Smooth muscle cell of the brain vasculature (primary cell): ENCODE data around the gene MYL3.

Experiments
- DNase-seq: peaks from one replicate; pipeline ENCODE4 v3.0.0-alpha.2; 2012; ENCODE audit warnings: low read depth, low spot score

Gene MYL3

GRCh38 chr3:46899151-46900006 lies 36.1 kb upstream of the MYL3 start:
- no peak for DNase-seq

- no peak for DNase-seq
Observed at GRCh38 chr3:46898321-46899150, 35.3 kb upstream of the MYL3 start.

- DNase-seq, result no peak
Observed at GRCh38 chr3:46897829-46898320, 34.6 kb upstream of the MYL3 start.

- DNase-seq, result no peak
Observed at GRCh38 chr3:46897031-46897430, 33.8 kb upstream of the MYL3 start.

DNA sequence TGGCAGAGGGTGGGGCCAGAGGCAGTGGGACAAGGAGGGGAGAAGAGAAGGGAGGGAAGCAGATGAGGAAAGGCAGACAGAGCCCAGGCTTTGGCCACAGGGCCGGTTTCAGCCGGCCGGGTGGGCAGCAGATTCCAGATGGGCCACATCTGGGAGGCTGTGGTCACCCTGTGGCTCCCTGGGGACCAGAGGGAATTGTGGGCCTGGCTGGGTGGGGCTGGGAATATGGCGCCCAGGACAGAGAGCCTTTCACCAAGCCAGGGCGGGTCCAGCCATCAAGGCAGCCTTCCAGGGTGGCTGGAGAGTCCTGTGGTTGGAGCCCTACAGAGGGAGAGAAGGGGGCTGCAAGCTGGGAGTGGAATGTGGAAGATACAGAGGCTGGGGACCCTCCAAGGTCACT lies 33.1 kb upstream of the MYL3 start:
- DNase-seq, result no peak

DNA sequence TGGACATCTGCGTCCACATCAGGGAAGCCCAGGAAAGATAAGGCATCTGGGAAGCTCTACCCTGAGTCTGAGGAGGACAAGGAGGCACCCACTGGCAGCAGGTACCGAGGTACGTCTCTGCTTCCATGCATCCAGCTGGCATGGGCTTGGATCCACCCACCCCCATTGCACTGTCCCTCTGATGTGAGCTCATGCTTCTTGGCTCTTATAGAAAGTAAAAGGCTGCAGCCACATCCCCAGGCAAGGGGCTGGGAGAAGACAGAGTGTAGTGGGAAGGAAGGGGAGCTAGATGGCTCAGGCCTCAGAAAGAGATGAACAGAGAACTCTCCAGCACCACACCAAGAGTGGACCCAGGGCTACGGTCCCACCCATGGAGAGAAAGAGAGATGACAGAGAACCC lies 32.5 kb upstream of the MYL3 start:
- no peak for DNase-seq

DNA sequence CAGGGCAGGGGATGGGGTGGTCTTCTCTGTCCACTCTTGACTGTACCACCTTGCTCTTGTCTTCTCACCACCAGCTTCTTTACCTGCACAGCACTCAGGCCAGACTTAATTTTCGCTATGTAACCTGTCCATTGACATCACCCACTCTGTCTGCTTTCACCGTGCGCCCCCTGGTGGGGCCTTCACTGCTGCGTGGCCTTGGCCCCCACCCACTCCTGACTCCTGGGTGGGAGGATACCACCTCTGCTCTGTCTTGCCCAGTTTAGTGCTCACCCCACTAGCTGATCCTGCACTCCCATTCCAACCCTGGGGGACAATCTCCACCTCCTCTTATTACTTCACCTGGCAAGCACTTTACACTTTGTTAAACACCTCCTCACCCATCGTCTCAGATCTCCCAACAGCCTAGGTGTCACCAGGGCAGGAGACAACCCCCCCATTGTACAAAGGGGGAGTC lies 32.0 kb upstream of the MYL3 start:
- no peak for DNase-seq

DNA sequence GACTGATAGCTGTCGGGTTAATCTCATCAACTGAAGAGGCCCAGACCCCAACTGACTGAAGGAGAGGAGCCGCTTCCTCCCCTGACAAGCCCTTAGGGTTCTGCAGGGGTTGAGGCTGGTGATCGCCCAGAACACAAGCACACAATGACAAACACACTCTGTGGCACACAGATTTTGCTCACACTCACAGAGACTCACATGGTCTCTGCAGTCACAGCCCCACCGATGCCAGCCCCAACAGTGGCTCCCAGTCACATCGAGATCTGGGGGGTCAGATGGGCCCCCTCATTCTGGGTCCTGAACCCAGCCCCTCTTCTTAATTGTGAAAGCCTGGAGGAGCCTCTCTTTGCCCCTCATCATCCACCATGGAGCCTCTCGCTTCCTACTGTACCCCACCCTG lies 31.0 kb upstream of the MYL3 start:
- DNase-seq, result no peak

DNA sequence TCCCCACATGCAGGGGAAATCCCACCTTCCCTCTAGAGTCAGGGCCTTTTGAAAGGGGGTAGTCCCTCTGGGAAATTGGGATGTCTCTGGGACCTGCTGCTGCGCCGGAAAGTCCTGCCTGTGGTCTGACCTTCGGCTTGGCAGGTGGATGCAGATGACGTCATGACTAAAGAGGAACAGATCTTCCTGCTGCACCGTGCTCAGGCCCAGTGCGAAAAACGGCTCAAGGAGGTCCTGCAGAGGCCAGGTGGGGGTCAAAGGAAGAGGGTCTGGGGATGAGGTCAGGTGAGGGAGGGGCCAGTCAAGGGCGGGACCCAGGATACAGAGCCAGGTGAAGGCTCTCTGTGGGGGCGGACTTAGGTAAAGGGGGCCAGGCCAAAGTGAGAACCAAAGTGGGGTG lies 30.5 kb upstream of the MYL3 start:
- DNase-seq, result no peak

DNA sequence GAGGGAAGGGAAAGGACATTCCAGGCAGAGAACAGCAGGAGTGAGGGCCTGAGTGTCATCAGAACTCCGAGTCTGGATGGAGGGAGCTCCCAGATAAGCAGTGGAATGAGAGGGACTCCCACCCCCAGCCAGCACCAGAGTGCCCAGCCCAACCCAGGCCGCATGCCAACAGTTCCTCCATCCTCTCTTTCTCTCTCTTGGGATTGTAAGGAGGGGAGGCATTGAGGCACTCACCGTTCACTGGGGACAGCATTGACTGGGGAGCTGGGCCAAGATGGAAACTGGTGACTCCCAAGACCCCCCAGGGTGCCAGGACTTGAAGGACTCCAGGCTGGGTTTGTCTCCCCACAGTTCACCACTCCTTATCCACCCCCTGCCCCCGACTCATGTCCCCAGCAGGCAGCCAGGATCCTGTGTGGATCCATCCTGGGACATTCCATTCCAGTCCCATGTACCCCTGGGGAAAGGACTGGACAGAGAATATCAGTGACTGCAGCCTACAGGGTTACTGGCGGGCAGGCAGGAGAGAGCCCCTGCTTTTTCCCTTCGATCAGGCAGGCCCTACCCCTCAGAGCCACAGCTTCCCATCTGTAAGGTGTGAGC lies 30.0 kb upstream of the MYL3 start:
- no peak for DNase-seq

GRCh38 chr3:46892285-46893145 lies 29.3 kb upstream of the MYL3 start:
- DNase-seq, result no peak

GRCh38 chr3:46891132-46891531 lies 27.9 kb upstream of the MYL3 start:
- DNase-seq, result no peak

DNA sequence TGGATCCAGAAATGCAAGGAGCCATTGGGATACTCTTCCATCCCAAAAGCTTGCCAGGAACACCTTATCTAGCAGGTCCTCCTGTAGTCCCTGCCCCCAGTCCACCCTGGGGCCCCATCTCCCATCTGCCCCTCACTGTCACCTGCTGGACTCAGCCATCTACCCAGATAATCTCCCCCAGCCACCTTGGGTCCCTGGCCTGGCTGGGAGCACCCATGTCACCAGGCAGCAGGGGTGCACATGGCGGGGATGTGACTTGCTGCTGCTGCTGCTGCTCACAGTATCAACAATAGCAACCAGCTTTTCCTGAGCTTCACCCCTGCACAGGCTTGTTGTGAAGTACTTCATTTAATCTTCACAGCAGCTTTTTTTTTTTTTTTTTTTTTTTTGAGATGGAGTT lies 26.9 kb upstream of the MYL3 start:
- no peak for DNase-seq

DNA sequence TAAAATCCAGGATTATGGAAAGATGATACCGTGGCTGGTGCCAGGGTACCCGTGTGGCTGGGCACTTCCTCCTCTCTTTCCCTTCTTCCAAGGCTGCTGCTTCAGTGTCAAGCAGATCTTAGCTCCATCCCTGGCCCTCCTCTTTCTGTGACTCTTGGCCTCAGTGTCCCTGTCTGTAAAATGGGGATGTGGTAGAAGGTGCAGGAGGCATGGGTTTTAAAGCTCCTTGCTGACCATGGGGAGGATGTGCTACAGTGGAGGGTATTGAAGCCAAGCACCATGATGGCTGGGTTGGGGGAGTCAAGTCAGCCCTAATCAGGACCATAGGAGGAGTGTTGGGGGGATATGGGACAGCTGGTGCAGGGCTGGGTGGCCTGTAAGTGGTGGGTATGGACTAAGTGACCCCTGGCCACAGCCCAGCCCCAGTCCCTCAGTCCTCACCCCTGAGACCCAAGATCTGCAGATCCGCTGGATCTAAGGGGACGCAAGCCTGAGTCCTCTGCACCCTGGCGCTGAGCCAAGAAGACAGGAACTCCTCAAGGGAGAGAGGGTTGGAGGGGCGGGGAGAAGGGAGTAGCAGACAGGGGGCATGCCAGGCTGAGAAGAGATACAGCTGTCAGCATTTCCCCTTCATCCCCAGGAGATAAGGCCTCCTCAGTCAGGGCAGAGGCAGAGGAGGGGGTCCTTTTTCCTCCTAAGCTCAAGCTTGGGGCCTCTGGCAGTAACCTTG lies 26.3 kb upstream of the MYL3 start:
- DNase-seq, result no peak

GRCh38 chr3:46888705-46889104 lies 25.5 kb upstream of the MYL3 start:
- no peak for DNase-seq

DNA sequence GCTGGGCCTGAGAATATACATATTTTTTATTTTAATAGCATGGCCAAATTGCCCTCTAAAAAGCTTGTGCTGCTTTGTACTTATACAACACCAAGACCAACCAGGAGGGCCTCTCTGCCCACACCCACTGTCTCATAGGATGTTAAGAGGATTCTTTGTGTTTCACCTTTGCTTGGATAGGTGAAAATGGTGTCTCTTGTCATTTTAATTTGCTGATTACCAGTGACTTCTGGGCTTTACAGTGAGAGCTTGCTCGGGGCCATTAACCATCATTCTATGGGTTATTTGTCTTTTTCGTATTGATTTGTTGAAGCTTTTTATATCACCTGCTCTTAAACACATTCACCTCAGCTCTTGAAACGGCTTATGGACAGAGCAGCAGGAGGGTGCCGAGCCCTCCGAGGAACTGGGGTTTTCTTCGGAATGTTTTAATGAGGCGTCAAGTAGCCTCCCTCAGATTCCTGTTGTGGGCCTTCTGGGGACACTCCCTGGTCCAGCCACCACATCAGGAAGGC lies 24.8 kb upstream of the MYL3 start:
- DNase-seq, result no peak

DNA sequence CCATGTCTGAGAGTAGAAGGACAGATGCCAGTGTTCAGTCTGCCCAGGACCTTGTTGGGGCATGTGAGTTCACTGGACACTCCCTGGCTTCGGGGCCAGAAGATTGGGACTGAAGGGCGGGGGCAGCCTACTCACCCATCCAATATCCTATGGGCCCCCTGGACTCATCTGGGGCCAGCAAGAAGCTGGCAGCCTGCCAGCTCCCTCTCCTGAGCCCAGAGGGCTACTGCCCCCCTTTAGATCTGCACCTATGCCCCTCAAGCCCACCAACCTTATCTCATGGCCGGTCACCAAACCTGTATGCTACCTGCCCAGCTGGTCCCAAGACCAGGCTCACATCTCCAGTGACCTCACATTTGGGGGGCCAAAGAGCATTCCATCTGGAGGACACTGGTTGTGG lies 22.4 kb upstream of the MYL3 start:
- no peak for DNase-seq

DNA sequence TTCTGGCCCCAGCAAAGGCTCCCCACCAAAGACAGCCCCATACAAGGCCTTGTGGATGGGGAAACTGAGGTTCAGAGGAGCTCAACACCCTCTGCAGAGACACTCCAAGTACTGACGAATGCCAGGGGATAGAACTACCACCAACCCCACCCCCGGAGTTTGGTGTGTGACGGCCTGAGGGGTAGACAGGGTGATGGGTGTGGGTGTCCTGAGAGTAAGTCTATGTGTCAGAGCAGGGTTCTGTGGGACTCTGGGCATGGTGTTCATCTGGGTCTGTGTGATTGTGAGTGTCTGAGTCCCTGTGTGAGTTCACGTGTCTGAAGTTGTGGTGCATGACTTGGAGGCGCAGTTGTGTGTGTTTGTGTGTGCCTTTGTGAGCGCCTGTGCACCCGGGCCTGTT lies 21.7 kb upstream of the MYL3 start:
- DNase-seq, result no peak

DNA sequence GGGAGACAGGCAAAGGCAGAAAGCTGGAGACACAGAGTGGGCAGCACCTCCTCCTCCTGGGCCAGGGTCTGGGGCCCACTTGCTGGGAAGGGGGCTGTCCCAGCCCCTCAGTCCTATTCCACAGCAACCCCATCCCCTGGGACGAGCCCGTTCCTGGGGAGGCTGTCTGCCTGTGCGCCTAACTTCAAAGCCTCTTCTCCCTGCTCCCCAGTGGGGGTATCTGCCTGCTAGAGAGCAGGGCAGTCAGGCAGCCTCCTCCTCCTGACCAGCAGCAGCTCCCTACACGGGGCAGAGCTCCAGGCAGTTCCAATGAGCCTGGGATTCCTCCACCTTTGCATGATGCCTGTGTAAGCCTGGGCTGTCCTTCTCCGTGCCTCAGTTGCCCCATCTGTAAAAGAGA lies 21.2 kb upstream of the MYL3 start:
- DNase-seq, result no peak

DNA sequence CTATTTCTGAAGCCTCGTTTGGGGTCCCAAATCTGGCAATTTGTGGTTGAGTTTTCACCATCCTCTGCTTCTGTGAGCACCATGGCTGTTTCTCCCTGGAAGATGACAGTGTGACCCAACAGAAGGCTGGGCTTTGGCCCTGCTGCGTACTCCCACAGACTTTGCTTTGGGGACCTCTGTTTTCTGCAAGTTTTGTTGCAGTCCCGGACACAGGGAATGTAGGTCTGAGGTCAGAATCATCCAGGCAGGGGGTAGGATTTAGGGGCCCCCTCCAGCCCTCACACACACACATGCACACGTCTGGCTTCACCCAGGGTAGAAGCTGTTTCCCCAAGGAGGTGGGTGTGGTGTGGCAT lies 20.6 kb upstream of the MYL3 start:
- DNase-seq, result no peak
